AML-193 (cell line): ENCODE results near the gene ERGIC3.
A peak's percentile ranks its signal among the peaks of the same experiment; 100 is the strongest.
"Not testable (repeated sequence)": the region's sequence is repeated elsewhere in the genome, so short reads cannot be mapped to it uniquely, and the experiment has no call there.

ENCODE experiments used
- DNase-seq, 2 experiments: peaks; one replicate each; lab custom pipeline; 2025; lab: John Stamatoyannopoulos, UW

The ERGIC3 gene

DNA sequence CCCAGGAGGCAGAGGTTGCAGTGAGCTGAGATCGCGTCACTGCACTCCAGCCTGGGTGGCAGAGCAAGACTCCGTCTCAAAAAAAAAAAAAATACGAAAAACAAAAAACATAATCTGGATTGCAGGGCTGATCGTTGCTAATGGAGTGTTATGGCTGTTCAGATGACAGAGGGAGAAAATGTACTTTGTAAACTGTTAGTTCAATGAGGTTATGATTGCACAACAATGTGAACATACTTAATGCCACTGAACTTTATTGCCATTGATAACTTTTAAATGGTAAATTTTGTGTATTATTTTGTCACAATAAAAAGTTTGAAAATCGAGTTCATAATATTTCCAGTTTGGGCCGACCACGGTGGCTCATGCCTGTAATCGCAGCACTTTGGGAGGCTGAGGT is 22.9 kb upstream of the ERGIC3 start:
- no peak for DNase-seq

DNA sequence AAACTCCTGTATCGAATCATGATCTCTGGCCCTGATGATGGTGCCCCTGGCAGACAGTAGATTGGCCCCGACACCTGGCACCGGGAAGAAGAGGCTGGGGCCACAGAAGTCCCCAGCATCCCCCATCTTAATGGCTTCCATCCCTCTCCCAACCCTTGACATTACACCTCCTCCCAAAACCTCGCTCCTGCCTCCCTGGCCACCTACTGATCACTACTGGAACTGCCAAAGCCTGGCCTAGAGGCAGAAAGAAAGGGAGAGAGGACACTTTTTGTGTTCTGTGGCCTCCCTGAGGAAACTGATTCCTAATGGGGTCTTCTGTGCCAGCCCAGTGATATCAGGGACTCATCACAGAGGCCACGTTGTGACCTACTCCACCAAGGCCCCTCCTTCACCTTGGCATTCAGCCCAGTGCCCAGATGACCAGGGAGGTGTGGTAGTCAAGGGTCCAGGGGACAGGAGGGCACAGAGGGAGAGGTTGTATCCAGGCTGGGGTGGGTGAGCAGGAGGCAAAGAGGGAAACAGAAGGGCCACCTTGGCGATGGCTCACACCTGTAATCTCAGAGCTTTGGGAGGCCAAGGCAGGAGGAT is 18.5 kb upstream of the ERGIC3 start:
- DNase-seq: peak; percentile 14 to 18

DNA sequence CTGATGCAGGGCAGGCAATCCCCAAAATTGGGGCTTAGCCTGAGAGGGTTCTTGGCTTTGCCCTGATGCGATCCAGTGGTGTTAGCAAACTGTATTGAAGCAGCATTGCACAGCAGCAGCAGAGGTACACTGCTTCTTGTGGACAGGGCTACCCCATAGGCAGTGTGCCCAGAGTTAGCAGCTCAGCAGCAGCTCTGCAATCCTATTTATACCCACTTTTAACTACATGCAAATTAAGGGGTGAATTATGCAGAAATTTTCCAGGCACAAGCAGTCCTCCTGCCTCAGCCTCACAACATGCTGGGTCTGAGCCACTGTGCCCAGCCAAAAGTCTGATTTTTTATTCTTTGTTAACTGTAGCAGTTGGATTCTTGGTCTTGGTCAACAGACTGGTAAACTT is 16.2 kb upstream of the ERGIC3 start:
- no peak for DNase-seq

DNA sequence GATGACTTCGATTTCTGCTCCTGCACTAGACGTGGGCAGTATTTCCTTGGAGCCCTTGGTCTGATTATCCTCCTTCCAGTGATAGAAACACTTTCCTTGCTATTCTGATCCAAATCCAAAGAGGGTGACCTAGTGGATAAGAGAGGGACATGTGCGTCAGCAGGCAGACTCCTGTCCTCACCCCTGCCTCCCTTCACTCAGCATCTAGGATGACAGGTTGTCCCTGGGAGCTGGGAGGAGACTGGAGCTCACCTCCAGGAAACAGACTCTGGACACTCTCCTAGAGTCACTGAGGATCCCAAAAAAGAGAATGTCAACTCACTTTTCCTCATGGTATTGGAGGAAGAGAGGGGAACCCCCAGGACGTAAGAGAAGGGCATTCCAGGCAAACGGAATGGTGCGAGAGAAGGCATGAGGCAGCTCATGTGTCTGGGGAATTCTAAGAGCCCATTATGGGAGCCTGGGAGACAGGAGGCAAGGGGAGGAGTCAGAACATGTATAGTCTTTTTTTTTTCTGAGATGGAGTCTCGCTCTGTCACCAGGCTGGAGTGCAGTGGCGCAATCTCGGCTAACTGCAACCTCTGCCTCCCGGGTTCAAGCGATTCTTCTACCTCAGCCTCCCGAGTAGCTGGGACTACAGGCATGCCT is 14.6 kb upstream of the ERGIC3 start:
- no peak for DNase-seq

DNA sequence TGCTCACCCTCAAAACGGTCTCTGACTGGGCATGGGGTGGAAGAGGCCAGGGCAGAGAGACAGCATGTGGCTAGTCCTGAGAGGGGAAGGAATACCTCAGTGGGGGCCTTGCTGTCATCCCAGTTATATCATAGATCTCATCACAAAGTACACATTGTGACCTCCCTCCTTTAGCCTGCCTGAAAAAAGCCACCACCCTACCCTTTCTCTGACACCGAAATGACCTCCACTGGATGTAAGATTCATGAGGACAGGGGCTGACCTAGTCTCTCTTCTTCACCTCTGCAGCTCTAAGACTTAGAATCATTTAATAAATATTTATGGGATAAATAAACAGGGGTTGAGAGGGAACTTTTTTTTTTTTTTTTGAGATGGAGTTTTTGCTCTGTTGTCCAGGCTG is 12.3 kb upstream of the ERGIC3 start, which contains the start of gene C20orf173:
TSS of gene C20orf173 (minus strand) at position 101 of the 400 bp plus-strand sequence. CDS start 279 bp downstream, outside the sequence.
- DNase-seq: no peak

DNA sequence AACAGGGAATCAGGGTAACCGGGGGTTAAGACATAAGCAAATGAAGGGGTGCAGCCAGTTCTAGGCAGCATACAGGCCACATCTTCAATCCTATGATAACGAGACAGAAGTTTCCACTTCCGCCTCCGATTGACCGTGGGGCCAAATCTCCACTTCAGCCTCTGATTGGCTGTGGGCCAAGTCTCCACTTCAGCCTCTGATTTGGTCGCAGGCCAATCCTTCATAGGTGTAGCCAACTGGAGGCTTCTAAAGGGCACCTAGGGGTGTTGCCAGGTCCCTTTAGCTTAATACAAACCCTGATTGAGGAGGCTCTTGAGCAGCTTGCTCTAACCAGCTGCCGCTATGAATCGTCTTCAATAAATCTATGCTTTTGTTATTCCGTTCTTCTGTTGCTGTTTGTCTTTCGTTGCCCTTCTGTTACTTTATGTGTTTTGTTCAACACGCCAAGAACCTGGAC is 2.1 kb upstream of the ERGIC3 start:
- no peak for DNase-seq

DNA sequence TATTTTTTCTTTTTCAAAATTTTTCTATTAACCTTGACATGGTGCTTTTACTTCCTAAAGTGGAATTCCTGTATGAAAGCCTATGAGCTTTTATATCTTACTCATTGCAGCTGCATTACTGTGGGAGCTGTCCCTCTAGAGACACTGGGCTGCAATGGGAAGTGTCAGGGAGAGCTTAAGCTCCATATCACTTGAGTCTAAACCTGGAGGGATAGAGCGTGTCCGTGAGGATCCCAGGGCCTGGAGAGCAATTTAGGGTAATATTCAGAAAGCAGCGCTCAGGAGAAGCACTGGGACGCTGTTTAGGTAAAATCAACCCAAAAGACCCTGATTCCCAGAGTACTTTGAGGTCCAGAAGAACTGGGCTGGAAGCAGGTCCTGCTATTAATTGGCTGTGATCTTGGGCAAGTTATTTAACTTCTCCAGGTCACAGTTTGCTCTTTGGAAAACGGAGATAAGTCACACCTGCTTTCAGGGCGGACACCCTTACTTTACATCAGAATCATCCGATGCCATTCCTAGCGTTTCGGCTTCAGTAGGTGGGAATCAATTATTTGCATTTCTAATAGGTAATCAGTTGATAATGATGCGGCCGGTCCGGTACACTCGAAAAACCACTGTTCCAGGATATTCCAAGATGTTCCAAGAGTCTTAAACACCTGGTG is 628 bp upstream of the ERGIC3 start:
- DNase-seq: no peak

DNA sequence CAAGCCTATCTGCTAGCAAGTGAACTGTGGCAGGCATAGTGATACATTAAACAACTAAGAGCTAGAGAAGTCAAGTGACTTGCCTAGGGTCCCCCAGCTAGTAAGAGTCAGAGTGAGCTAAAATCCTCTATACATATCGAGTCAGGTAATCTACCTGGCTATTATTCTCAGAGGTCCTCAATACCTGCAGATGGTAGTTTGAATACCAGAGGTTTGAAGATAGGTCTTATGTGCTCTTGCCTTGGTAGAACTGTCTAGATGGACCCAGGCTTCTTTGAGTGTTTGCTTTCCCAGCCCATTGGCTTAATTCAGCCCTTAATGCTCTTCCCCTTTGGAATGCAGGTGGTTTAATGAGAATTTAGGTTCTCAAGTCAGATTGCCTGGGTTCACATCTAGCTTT is 1.1 kb downstream of the ERGIC3 start:
- DNase-seq: no peak

DNA sequence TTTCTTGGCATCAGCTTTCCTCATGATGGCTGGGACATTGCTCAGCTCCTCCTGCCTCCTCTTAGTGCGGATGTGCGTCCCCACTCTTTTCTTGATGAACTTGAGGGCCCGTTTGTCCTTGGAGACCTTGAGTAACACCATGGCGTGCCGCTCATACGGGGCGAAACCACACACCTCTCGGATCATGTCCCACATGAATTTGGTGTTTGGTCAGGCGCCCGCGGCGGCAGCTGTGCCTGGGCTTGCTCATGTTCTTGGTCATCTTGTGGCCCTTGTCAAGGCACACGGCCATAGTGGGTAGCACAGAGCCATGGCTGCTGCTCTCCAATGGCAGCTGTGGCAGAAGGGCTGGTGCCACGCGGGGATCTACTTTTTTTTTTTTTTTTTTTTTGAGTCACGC is 2.6 kb downstream of the ERGIC3 start:
- DNase-seq: no peak

DNA sequence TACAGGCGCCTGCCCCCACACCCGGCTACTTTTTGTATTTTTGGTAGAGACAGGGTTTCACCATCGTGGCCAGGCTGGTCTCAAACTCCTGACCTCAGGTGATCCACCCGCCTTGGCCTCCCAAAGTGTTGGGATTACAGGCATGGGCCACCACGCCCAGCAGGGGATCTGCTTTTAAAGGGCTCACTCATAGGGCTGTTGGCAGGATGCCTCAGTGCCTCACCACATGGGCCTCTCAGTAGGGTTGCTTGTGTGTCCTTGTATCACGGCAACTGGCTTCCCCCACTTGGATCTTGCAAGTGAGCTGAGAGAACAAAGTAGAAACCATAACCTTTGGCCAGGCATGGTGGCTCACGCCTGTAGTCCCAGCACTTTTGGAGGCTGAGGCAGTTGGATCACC is 3.1 kb downstream of the ERGIC3 start:
- not testable (repeated sequence) for DNase-seq

DNA sequence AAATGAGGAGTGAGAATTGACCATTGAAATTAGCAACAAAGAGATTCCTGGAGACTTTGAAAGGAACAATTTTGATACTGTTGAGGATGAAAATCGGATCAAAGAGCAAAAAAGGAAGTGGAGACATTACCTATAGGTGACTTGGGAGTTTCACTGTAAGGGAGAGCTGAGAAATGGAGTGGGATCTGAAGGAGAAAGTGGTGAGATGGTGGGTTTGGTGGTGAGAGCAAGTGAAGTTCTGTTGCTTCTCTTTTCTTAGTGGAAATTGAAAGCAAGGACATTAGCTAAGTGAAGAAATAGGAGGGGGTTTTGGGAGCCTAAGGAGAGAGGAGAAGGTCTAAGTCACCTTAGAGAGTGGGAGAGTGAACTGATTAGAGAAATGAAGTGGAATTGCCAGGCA is 4.2 kb downstream of the ERGIC3 start:
- DNase-seq: no peak

DNA sequence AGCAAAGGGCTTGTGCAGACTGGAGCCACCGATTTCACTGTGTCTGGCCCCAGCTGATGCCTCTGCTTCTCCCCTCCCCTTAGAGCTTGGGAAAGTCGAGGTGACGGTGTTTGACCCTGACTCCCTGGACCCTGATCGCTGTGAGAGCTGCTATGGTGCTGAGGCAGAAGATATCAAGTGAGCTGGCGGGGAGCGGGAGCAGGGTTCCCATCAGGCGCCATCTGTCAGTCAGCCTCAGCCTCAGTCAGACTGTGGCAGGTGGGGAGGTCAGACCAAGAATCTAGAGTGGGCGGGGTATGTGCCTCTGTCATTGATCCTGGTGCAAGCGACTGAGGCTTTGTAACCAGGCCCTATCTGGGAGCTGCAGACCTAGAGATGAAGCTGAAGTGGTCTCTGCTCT is 5.5 kb downstream of the ERGIC3 start:
- no peak for DNase-seq

DNA sequence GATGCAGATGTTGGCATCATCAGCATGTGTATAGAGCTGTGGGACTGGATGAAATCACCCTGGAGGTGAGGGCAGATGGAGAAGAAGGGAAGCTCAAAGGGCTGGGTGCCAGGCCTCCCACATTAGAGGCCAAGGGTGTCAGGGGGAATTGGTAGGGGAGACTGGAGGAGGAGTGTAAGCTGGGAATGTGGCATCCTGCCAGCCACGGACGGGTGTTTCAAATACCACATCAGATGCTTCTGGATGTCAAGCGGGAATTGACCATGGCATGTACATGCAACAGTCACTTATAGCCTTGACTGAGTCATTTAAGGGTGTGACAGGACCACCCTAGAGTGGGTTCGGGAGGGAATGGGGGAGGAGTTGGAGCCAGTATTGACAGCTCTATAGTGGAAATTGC is 9.6 kb downstream of the ERGIC3 start:
- no peak for DNase-seq

DNA sequence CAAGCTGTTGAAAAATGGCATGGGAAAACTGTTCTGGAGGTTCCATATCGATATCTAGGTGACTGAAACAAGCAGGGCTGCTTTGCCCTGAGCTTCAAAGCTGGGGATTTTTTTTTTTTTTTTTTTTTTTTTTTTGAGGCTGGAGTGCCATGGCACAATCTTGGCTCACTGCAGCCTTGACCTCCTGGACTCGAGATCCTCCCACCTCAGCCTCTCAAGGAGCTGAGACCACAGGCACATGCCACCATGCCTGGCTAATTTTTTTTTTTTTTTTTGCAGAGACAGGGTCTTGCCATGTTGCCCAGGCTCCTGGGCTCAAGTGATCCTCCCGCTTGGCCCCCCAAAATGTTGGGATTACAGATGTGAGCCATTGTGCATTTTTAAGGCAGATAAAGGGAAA is 11.0 kb downstream of the ERGIC3 start:
- no peak for DNase-seq

DNA sequence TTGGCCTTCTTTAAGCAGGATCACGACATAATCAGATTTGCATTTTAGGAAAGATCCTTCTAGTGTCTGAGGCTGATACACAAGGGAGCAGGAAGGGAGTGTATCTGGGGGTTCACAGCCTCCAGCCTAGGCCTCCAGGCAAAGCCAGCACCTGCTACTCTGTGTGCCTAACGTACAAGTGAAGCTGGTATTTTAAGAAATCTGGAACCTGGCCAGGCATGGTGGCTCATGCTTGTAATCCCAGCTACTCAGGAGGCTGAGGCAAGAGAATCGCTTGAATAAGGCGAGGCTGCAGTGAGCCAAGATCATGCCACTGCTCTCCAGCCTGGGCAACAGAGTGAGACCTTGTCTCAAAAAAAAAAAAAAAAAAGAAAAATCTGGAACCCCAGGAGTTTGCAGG is 13.6 kb downstream of the ERGIC3 start:
- not testable (repeated sequence) for DNase-seq

DNA sequence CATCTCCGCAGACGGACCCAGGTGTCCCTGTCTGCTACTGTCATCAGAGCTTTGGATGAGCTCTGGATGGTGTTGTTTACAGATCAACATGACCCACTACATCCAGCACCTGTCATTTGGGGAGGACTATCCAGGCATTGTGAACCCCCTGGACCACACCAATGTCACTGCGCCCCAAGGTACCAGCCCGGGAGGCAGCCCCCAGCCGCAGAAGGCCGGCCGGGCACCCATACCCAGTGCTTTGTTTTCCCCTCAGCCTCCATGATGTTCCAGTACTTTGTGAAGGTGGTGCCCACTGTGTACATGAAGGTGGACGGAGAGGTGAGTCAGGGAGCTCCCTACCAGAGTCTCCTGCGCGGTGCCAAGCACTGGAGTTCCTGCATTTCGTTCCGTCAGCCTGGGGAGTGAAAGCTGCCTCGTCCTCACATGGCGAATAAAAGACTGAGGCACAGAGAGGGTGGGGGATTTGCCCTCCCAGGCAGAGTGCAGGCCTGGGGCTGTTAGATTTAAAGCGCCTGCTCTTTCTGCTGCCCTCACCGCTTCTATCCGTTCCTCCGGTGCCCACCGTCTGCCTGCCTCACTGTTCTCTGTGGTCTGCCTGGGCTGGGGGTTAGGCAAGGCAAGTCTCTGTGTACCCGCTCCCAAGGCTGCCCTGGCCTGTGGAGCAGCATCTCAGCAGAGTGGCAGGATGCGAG is 14.2 kb downstream of the ERGIC3 start:
- no peak for DNase-seq

DNA sequence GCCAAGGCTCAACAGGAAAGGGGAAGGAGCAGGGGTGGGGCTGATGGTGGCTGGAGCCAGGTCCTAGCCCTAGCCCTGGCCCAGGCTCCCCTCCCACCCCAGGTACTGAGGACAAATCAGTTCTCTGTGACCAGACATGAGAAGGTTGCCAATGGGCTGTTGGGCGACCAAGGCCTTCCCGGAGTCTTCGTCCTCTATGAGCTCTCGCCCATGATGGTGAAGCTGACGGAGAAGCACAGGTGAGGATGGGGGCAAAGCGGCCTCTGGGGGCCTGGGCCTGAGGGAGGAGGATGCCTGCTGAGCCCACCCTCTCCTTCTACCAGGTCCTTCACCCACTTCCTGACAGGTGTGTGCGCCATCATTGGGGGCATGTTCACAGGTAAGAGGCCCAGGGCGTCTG is 15.0 kb downstream of the ERGIC3 start:
- DNase-seq: no peak

DNA sequence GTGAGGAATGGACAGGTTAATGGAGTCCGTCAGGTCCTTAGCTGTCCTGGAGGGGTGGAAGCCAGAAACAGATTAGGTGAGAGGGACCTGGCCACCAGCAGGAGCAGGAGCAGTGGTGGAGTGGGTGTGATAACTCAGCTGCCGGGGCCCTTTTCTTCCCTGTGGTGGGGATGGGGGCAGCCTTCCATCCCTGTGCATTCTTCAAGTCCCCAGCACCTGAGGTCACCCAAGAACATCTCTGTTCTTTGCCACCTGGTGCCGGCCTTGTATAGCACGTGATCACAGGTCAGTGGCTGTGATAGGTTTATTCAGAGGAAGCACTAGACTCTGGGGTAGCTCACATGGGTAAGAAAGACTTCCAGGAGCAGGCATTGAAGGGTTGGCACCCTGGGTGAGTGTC is 16.6 kb downstream of the ERGIC3 start:
- no peak for DNase-seq

DNA sequence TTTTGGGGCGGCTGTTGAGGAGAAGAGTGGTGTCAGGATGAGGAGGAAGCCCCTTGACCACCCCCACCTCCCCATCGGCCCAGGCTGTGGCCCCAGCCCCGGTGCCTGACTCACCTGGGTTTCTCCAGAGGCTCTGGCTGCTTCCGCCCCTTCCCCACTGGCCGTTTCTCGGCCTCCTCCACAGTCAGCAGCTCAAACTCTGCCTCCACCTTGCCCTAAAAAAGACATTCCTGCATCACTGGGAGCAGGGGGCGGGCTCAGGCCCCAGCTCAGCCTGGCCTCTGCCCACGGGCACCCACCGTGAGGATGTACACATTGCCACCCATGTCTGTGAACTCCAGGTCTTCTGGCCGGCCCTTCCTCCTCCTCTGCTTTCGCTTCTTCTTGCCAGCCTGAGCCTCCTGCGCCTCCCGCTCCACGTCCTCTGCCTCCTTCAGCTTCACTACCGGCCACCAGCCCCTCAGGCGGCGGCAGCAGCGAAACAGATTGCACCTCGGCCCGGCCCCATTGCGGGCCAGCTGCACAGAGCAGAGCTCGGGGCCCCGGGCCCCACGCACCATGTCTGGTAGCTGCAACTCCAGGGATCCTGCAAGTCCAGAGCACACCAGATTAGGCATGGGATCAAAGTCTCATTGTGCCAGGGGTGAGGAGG is 17.3 kb downstream of the ERGIC3 start:
- DNase-seq: no peak

DNA sequence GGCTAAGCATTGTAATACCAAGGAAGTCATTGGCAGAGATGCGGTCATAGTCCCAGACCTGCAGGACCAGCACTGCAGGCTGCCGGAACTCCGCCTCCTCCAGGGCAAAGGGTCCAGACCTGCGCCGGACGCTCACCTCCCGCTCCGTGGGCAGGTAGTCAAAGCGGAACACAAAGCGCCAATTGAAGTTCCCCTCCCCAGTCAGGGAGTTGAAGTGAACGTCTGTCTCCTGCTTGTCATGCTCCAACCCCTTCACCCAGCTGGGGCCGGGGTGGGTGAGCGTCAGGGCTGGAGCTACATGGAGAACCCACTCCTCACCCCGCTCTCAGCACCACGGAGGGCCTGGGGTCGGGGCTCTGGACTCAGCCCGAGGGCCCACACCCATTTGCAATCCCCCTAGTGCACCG is 18.2 kb downstream of the ERGIC3 start:
- DNase-seq: no peak

DNA sequence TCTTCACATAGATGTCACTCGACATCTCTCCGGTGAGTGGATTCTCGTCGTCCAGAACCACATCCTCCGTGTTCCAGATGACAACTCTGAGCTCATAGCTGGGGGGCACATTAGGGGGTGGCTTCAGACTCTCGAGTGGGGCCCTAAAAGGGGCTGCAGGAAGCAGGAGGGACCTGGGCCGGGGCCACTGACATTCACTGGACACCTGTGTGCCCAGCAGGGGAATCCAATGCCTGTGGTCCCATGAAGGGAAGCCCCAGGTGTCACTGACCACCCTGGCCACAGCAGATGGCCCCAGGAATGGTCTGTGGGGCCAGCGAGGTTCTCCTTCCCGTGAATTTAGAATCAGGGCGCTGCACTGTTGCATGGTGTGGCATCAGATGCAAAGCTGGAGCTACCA is 18.7 kb downstream of the ERGIC3 start:
- DNase-seq: no peak

DNA sequence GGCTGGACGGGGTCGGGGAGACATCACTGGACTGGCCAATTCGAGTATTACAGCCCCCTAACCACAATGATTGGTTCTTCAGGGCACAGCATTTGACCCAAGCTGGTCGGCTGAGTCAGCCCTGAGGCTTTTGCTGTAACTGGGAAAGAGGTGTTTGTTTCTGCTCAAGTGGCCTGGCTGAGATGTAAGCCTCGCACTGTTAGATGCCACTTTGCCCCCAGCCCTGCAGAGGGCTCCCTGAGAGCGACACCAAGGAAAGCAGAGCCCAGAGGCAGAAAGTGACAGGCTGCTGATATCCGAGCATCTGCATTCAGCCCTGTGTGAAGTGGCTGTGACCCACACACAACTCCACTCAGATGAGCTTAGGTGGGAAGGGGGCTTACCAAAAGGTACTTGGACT is 19.4 kb downstream of the ERGIC3 start:
- DNase-seq: peak; percentile 3 to 17
